CD8-positive, alpha-beta memory T cell (primary cell): ENCODE data around the gene SMYD1. TPM values are rescaled to one million over a fixed set of nuclear protein-coding genes. Genes with fewer than 3 reads are reported as not detected.
A peak's percentile ranks its signal among the peaks of the same experiment; 100 is the strongest.

ENCODE experiments used
- CTCF ChIA-PET: fragments of 350-600 bp; sonication (Branson Sonifier 250); formaldehyde crosslinking; loops from one replicate; lab custom pipeline; 2021; ENCODE audit warnings: antibody characterized with exemption; lab: Charles Lee
- POLR2A ChIA-PET: fragments of 350-600 bp; sonication (Branson Sonifier 250); formaldehyde crosslinking; loops from one replicate; lab custom pipeline; 2021; ENCODE audit warnings: antibody characterized with exemption; lab: Charles Lee
- DNase-seq, 5 donors: peaks; one replicate each; pipeline versions ENCODE4 v3.0.0 to v3.0.0-alpha.2; 2020 to 2022; ENCODE audit warnings: mixed read lengths in 1 of 5
- H3K27ac ChIP-seq: one replicate; pipeline ENCODE4 v1.7.0; 2013; ENCODE audit warnings: low read depth, mild to moderate bottlenecking, low read length, moderate library complexity
- H3K27me3 ChIP-seq: 2 replicates; pipeline ENCODE4 v1.7.0; 2013; ENCODE audit warnings: low read length, mild to moderate bottlenecking; ENCODE audit not compliant: insufficient read depth, poor library complexity, severe bottlenecking
- H3K36me3 ChIP-seq: 2 replicates; pipeline ENCODE4 v1.7.0; 2013; ENCODE audit warnings: mild to moderate bottlenecking, low read length, moderate library complexity; ENCODE audit not compliant: insufficient read depth
- H3K4me1 ChIP-seq: 2 replicates; pipeline ENCODE4 v1.7.0; 2013; ENCODE audit warnings: mild to moderate bottlenecking, low read length, moderate library complexity; ENCODE audit not compliant: insufficient read depth
- H3K4me3 ChIP-seq: 2 replicates; pipeline ENCODE4 v1.7.0; 2013; ENCODE audit warnings: mild to moderate bottlenecking, low read length
- H3K9me3 ChIP-seq: 2 replicates; pipeline ENCODE4 v1.7.0; 2013; ENCODE audit warnings: mild to moderate bottlenecking, low read length
- H3K27ac Mint-ChIP-seq, 8 donors: one replicate each; pipeline ENCODE4 v1.8.0; 2020 to 2021; ENCODE audit warnings: mixed read lengths in 8 of 8, mild to moderate bottlenecking in 6 of 8, inconsistent platforms in 3 of 8, moderate library complexity in 3 of 8
- H3K27me3 Mint-ChIP-seq, 2 donors: one replicate each; pipeline ENCODE4 v1.8.0; 2020 to 2021; ENCODE audit warnings: mixed read lengths in 2 of 2, mild to moderate bottlenecking in 1 of 2, moderate library complexity in 1 of 2
- H3K36me3 Mint-ChIP-seq, 3 donors: one replicate each; pipeline ENCODE4 v1.8.0; 2020 to 2021; ENCODE audit warnings: mixed read lengths in 3 of 3, inconsistent platforms in 1 of 3, mild to moderate bottlenecking in 1 of 3
- H3K4me1 Mint-ChIP-seq, 3 donors: one replicate each; pipeline ENCODE4 v1.8.0; 2020 to 2021; ENCODE audit warnings: mixed read lengths in 3 of 3, inconsistent platforms in 1 of 3, mild to moderate bottlenecking in 1 of 3
- H3K4me3 Mint-ChIP-seq, 7 donors: one replicate each; pipeline ENCODE4 v1.8.0; 2020 to 2021; ENCODE audit warnings: mixed read lengths in 7 of 7, mild to moderate bottlenecking in 6 of 7, moderate library complexity in 4 of 7, inconsistent platforms in 2 of 7
- H3K9me3 Mint-ChIP-seq, 5 donors: one replicate each; pipeline ENCODE4 v1.8.0; 2020 to 2022; ENCODE audit warnings: mixed read lengths in 5 of 5, mild to moderate bottlenecking in 3 of 5, moderate library complexity in 2 of 5, inconsistent platforms in 1 of 5
- polyA plus RNA-seq: library from polyadenylated mRNA; unstranded; fragments of 300-500 nt; fragmentation: Illumina TruSeq; gene quantifications from one replicate; pipeline ENCODE4 v1.2.3, GENCODE V29; 2021
- total RNA-seq, 2 experiments: library from RNA; stranded (reverse); gene quantifications; one replicate each; pipeline ENCODE4 v1.2.3, GENCODE V29; 2021

Gene SMYD1
- total and polyA plus RNA-seq, 3 experiments from 2014 or later: not detected

GRCh38 chr2:88058191-88058590 is 9.4 kb upstream of the SMYD1 start:
- Mint-ChIP-seq H3K4me1 (peaks cover 27 to 30% (median 28%) of the 10 kb centered on the region in 3 donors), H3K36me3 (peaks cover 0 to 7% (median 0%) of the 10 kb centered on the region in 3 donors), H3K4me3 (peak overlapping the region in 1 of 7 donors; percentile 55), H3K27me3 (peaks cover 0 to 2% of the 10 kb centered on the region in 2 donors), H3K27ac (peak overlapping the region in 1 of 8 donors; percentile 95), H3K9me3 (no peaks in the 10 kb centered on the region)
- no peaks in the 10 kb centered on the region for H3K36me3 ChIP-seq
- CTCF ChIA-PET: no interaction called here
- POLR2A ChIA-PET: no interaction called here
- H3K4me3 ChIP-seq: no peak overlapping the region
- peaks cover 24% of the 10 kb centered on the region for H3K4me1 ChIP-seq
- peak overlapping the region; percentile 7 for H3K27ac ChIP-seq
- peak in 1 of 5 donors; percentile 26 for DNase-seq
- no peaks in the 10 kb centered on the region for H3K27me3 ChIP-seq
- H3K9me3 ChIP-seq: no peaks in the 10 kb centered on the region

- Histone ChIP-seq H3K4me3 (no peak overlapping the region), H3K9me3 (no peaks in the 10 kb centered on the region), H3K4me1 (peaks cover 6% of the 10 kb centered on the region), H3K36me3 (no peaks in the 10 kb centered on the region), H3K27me3 (no peaks in the 10 kb centered on the region), H3K27ac (no peak overlapping the region)
- H3K27ac Mint-ChIP-seq: peak overlapping the region in 1 of 8 donors; percentile 43
- H3K27me3 Mint-ChIP-seq: no peaks in the 10 kb centered on the region
- peaks cover 0 to 1% (median 0%) of the 10 kb centered on the region in 3 donors for H3K36me3 Mint-ChIP-seq
- H3K4me1 Mint-ChIP-seq: peaks cover 7 to 9% (median 8%) of the 10 kb centered on the region in 3 donors
- ChIA-PET POLR2A (no interaction called here), CTCF (interaction anchor here (0.7 to 3.4 kb wide), 26 partner anchors 9 to 611 kb away, joined by 3 to 34 read pairs (median 4); partner anchors contain the start of genes RNU2-63P and THNSL2)
- H3K4me3 Mint-ChIP-seq: no peak overlapping the region
- DNase-seq: peak in 3 of 5 donors; percentile 40 to 57 (median 49)
- no peaks in the 10 kb centered on the region for H3K9me3 Mint-ChIP-seq
Observed at GRCh38 chr2:88059979-88060906, 7.4 kb upstream of the SMYD1 start.

GRCh38 chr2:88060907-88061275 is 6.7 kb upstream of the SMYD1 start:
- Mint-ChIP-seq H3K9me3 (no peaks in the 10 kb centered on the region), H3K27ac (peak overlapping the region in 3 of 8 donors; percentile 19 to 56 (median 43)), H3K27me3 (no peaks in the 10 kb centered on the region), H3K36me3 (no peaks in the 10 kb centered on the region), H3K4me3 (no peak overlapping the region), H3K4me1 (peaks cover 5 to 6% (median 5%) of the 10 kb centered on the region in 3 donors)
- ChIA-PET POLR2A (no interaction called here), CTCF (interaction anchor here (0.7 to 3.4 kb wide), 21 partner anchors 8 to 139 kb away, joined by 3 to 34 read pairs (median 4); partner anchors contain the start of genes RNU2-63P and THNSL2)
- Histone ChIP-seq H3K4me1 (peaks cover 6% of the 10 kb centered on the region), H3K27me3 (no peaks in the 10 kb centered on the region), H3K9me3 (no peaks in the 10 kb centered on the region), H3K4me3 (no peak overlapping the region), H3K27ac (no peak overlapping the region), H3K36me3 (no peaks in the 10 kb centered on the region)
- DNase-seq: no peak

GRCh38 chr2:88061295-88061694 is 6.3 kb upstream of the SMYD1 start:
- H3K4me1 Mint-ChIP-seq: peaks cover under 1 to 2% (median 1%) of the 10 kb centered on the region in 3 donors
- Histone ChIP-seq H3K27ac (no peak overlapping the region), H3K4me3 (no peak overlapping the region), H3K9me3 (no peaks in the 10 kb centered on the region), H3K36me3 (no peaks in the 10 kb centered on the region), H3K4me1 (peaks cover 2% of the 10 kb centered on the region), H3K27me3 (no peaks in the 10 kb centered on the region)
- no peak for DNase-seq
- H3K9me3 Mint-ChIP-seq: no peaks in the 10 kb centered on the region
- POLR2A ChIA-PET: no interaction called here
- H3K36me3 Mint-ChIP-seq: no peaks in the 10 kb centered on the region
- CTCF ChIA-PET: interaction anchor here (0.8 to 3.4 kb wide), 11 partner anchors 8 to 139 kb away, joined by 3 to 34 read pairs (median 4); partner anchors contain the start of genes RNU2-63P and THNSL2
- no peaks in the 10 kb centered on the region for H3K27me3 Mint-ChIP-seq
- peak overlapping the region in 1 of 8 donors; percentile 43 for H3K27ac Mint-ChIP-seq
- no peak overlapping the region for H3K4me3 Mint-ChIP-seq

- H3K4me3 ChIP-seq: no peak overlapping the region
- H3K27me3 Mint-ChIP-seq: peaks cover 0 to 3% of the 10 kb centered on the region in 2 donors
- peak overlapping the region in 1 of 8 donors; percentile 26 for H3K27ac Mint-ChIP-seq
- DNase-seq: no peak
- H3K36me3 ChIP-seq: no peaks in the 10 kb centered on the region
- ChIA-PET POLR2A (no interaction called here), CTCF (no interaction called here)
- H3K9me3 Mint-ChIP-seq: no peaks in the 10 kb centered on the region
- no peak overlapping the region for H3K27ac ChIP-seq
- no peaks in the 10 kb centered on the region for H3K27me3 ChIP-seq
- H3K9me3 ChIP-seq: no peaks in the 10 kb centered on the region
- H3K4me1 ChIP-seq: no peaks in the 10 kb centered on the region
- no peak overlapping the region for H3K4me3 Mint-ChIP-seq
- H3K36me3 Mint-ChIP-seq: no peaks in the 10 kb centered on the region
- H3K4me1 Mint-ChIP-seq: no peaks in the 10 kb centered on the region
Observed at GRCh38 chr2:88066543-88066942, 1.1 kb upstream of the SMYD1 start.

GRCh38 chr2:88067189-88067588 is 436 bp upstream of the SMYD1 start:
- POLR2A ChIA-PET: no interaction called here

GRCh38 chr2:88068044-88068443 is 419 bp downstream of the SMYD1 start:
- Histone ChIP-seq H3K27ac (no peak overlapping the region), H3K4me1 (no peaks in the 10 kb centered on the region), H3K9me3 (no peaks in the 10 kb centered on the region), H3K4me3 (no peak overlapping the region), H3K36me3 (no peaks in the 10 kb centered on the region), H3K27me3 (no peaks in the 10 kb centered on the region)
- H3K4me3 Mint-ChIP-seq: no peak overlapping the region
- peaks cover 0 to 2% (median 0%) of the 10 kb centered on the region in 3 donors for H3K36me3 Mint-ChIP-seq
- no peak overlapping the region for H3K27ac Mint-ChIP-seq
- no peaks in the 10 kb centered on the region for H3K9me3 Mint-ChIP-seq
- H3K4me1 Mint-ChIP-seq: no peaks in the 10 kb centered on the region
- DNase-seq: no peak
- ChIA-PET POLR2A (no interaction called here), CTCF (no interaction called here)
- H3K27me3 Mint-ChIP-seq: peaks cover 0 to 3% of the 10 kb centered on the region in 2 donors

More at GRCh38 chr2:88067189-88067588, 436 bp upstream of the SMYD1 start:
- H3K27me3 ChIP-seq: no peaks in the 10 kb centered on the region
- Mint-ChIP-seq H3K4me3 (no peak overlapping the region), H3K4me1 (no peaks in the 10 kb centered on the region), H3K9me3 (no peaks in the 10 kb centered on the region), H3K27me3 (peaks cover 0 to 3% of the 10 kb centered on the region in 2 donors), H3K36me3 (no peaks in the 10 kb centered on the region), H3K27ac (peak overlapping the region in 1 of 8 donors; percentile 60)
- CTCF ChIA-PET: no interaction called here
- H3K4me1 ChIP-seq: no peaks in the 10 kb centered on the region
- H3K27ac ChIP-seq: no peak overlapping the region
- no peak overlapping the region for H3K4me3 ChIP-seq
- H3K9me3 ChIP-seq: no peaks in the 10 kb centered on the region
- no peak for DNase-seq
- no peaks in the 10 kb centered on the region for H3K36me3 ChIP-seq

- Mint-ChIP-seq H3K4me3 (no peak overlapping the region), H3K4me1 (no peaks in the 10 kb centered on the region), H3K36me3 (peaks cover 0 to 3% (median 0%) of the 10 kb centered on the region in 3 donors), H3K27ac (no peak overlapping the region), H3K9me3 (no peaks in the 10 kb centered on the region), H3K27me3 (peaks cover 0 to 8% of the 10 kb centered on the region in 2 donors)
- no peaks in the 10 kb centered on the region for H3K9me3 ChIP-seq
- no peak for DNase-seq
- ChIA-PET POLR2A (no interaction called here), CTCF (interaction anchor here (1.4 kb wide), 1 partner anchor 9 kb away, joined by 10 read pairs; no protein-coding TSS in a partner anchor)
- no peaks in the 10 kb centered on the region for H3K36me3 ChIP-seq
- H3K4me1 ChIP-seq: no peaks in the 10 kb centered on the region
- no peak overlapping the region for H3K27ac ChIP-seq
- H3K27me3 ChIP-seq: no peaks in the 10 kb centered on the region
- no peak overlapping the region for H3K4me3 ChIP-seq
Observed at GRCh38 chr2:88069117-88069516, 1.5 kb downstream of the SMYD1 start.
